Neural crest cell (in vitro differentiated cells): Measurements from ENCODE around the gene INSIG2. TPM values are rescaled to one million over a fixed set of nuclear protein-coding genes. Genes with fewer than 3 reads are reported as not detected.

Experiments
- DNase-seq: peaks from one replicate; pipeline ENCODE4 v3.0.0; 2021; ENCODE audit warnings: low read depth, mixed read lengths, low spot score
- H3K27ac Mint-ChIP-seq: one replicate; pipeline ENCODE4 v1.8.0; 2021; ENCODE audit warnings: mild to moderate bottlenecking, mixed read lengths; ENCODE audit not compliant: unreplicated experiment
- H3K27me3 Mint-ChIP-seq: 2 replicates; pipeline ENCODE4 v1.8.0; 2021; ENCODE audit warnings: low read depth, mild to moderate bottlenecking, mixed read lengths
- H3K36me3 Mint-ChIP-seq: 2 replicates; pipeline ENCODE4 v1.8.0; 2021; ENCODE audit warnings: low read depth, mild to moderate bottlenecking, mixed read lengths
- H3K4me1 Mint-ChIP-seq: 2 replicates; pipeline ENCODE4 v1.8.0; 2021; ENCODE audit warnings: mixed read lengths
- H3K4me3 Mint-ChIP-seq: one replicate; pipeline ENCODE4 v1.8.0; 2021; ENCODE audit warnings: mild to moderate bottlenecking, mixed read lengths
- H3K9me3 Mint-ChIP-seq: 2 replicates; pipeline ENCODE4 v1.8.0; 2021; ENCODE audit warnings: mixed read lengths
- CTCF ChIP-seq: fragments of 200-600 bp; sonication (generic); conservative IDR thresholded peaks from 2 replicates; pipeline ENCODE4 v1.5.0; 2021; ENCODE audit warnings: antibody characterized with exemption, mild to moderate bottlenecking
- total RNA-seq: library from RNA; stranded (reverse); gene quantifications from 2 replicates; pipeline ENCODE4 v1.2.1, GENCODE V29; 2021

Gene INSIG2
- total RNA-seq, 1 donor from 2014 or later, result 14.4 TPM

- H3K27me3 Mint-ChIP-seq, result no peaks in the 10 kb centered on the region
- H3K4me1 Mint-ChIP-seq, result peaks cover 4% of the 10 kb centered on the region
- H3K27ac Mint-ChIP-seq, result no peak overlapping the region
- DNase-seq, result no peak
- H3K4me3 Mint-ChIP-seq, result no peak overlapping the region
- H3K9me3 Mint-ChIP-seq, result no peaks in the 10 kb centered on the region
- TF ChIP-seq CTCF, result no peak
- H3K36me3 Mint-ChIP-seq, result no peaks in the 10 kb centered on the region
These were observed 43.5 kb downstream of the INSIG2 start for GRCh38 chr2:118131771-118132170.

GRCh38 chr2:118133916-118134315 lies 45.6 kb downstream of the INSIG2 start:
- Mint-ChIP-seq H3K9me3 (no peaks in the 10 kb centered on the region), H3K4me1 (peaks cover 4% of the 10 kb centered on the region), H3K4me3 (no peak overlapping the region), H3K27ac (no peak overlapping the region), H3K36me3 (no peaks in the 10 kb centered on the region), H3K27me3 (no peaks in the 10 kb centered on the region)
- DNase-seq, result no peak
- TF ChIP-seq CTCF, result no peak

- peaks cover 4% of the 10 kb centered on the region for H3K4me1 Mint-ChIP-seq
- TF ChIP-seq CTCF, result no peak
- H3K4me3 Mint-ChIP-seq, result no peak overlapping the region
- no peaks in the 10 kb centered on the region for H3K36me3 Mint-ChIP-seq
- H3K27ac Mint-ChIP-seq, result no peak overlapping the region
- H3K27me3 Mint-ChIP-seq, result no peaks in the 10 kb centered on the region
- H3K9me3 Mint-ChIP-seq, result no peaks in the 10 kb centered on the region
- DNase-seq, result no peak
These were observed 46.4 kb downstream of the INSIG2 start for GRCh38 chr2:118134650-118135049.

GRCh38 chr2:118145207-118145606 lies 56.9 kb downstream of the INSIG2 start:
- Mint-ChIP-seq H3K4me1 (peaks cover 6% of the 10 kb centered on the region), H3K36me3 (no peaks in the 10 kb centered on the region), H3K4me3 (no peak overlapping the region), H3K27ac (no peak overlapping the region), H3K9me3 (no peaks in the 10 kb centered on the region), H3K27me3 (no peaks in the 10 kb centered on the region)
- no peak for DNase-seq
- TF ChIP-seq CTCF, result no peak

- no peaks in the 10 kb centered on the region for H3K36me3 Mint-ChIP-seq
- no peaks in the 10 kb centered on the region for H3K9me3 Mint-ChIP-seq
- H3K4me3 Mint-ChIP-seq, result no peak overlapping the region
- H3K4me1 Mint-ChIP-seq, result peaks cover 9% of the 10 kb centered on the region
- TF ChIP-seq CTCF, result no peak
- no peak overlapping the region for H3K27ac Mint-ChIP-seq
- no peaks in the 10 kb centered on the region for H3K27me3 Mint-ChIP-seq
- no peak for DNase-seq
These were observed 57.5 kb downstream of the INSIG2 start for GRCh38 chr2:118145806-118146205.
